Measurements from ENCODE around the gene SCGB2B2. TPM values are rescaled to one million over a fixed set of nuclear protein-coding genes. Genes with fewer than 3 reads are reported as not detected.
"Not testable (repeated sequence)": the region's sequence is repeated elsewhere in the genome, so short reads cannot be mapped to it uniquely, and the experiment has no call there.

SCGB2B2 gene
- polyA plus RNA-seq, 4 donors, result 0.15 to 0.50 TPM; not detected in 2

DNA sequence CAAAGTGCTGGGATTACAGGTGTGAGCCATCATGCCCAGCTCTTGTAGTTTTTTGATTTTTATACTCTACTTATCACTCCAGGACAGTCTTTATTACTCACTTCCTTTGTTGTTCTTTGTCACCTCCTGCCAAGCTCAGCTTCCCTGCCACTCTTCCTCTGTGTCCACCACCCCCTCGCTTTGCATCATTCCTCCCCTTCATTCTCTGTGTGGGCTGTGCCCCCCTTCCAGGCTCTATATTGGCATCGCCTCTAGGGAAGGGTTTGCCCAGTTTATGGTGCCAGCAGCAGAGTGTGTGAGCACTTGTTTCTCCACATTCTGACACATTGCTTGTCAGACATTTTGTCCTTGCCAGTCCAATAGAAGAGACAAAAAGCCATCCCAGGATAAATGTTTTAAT lies 15.6 kb upstream of the SCGB2B2 start:
- 43 to 61% (median 54%) methylated on average over 2 of the region's 2 CpGs for WGBS, 3 donors
- H3K4me3 ChIP-seq (ENCODE audit: low read depth in 1 of 3, low read length in 3 of 3), result no peak overlapping the region
- FAIRE-seq (no peak), DNase-seq (no peak)
- no peak overlapping the region for H3K27ac ChIP-seq (ENCODE audit: low read depth in 1 of 3, low read length in 2 of 3)
- no peaks in the 10 kb centered on the region for H3K4me1 ChIP-seq (ENCODE audit: control insufficient read depth in 3 of 3, insufficient read depth in 2 of 3, low read depth in 1 of 3, low read length in 2 of 3)
- H3K36me3 ChIP-seq (ENCODE audit: control insufficient read depth in 3 of 3, insufficient read depth in 2 of 3, low read depth in 1 of 3, low read length in 3 of 3), result no peaks in the 10 kb centered on the region
- no peaks in the 10 kb centered on the region for H3K27me3 ChIP-seq (ENCODE audit: control insufficient read depth in 3 of 3, insufficient read depth in 3 of 3, low read length in 3 of 3)
- H3K9me3 ChIP-seq (ENCODE audit: control insufficient read depth in 2 of 2, insufficient read depth in 1 of 2, low read depth in 1 of 2, low read length in 1 of 2), result peaks cover 0 to 17% of the 10 kb centered on the region in 2 donors

DNA sequence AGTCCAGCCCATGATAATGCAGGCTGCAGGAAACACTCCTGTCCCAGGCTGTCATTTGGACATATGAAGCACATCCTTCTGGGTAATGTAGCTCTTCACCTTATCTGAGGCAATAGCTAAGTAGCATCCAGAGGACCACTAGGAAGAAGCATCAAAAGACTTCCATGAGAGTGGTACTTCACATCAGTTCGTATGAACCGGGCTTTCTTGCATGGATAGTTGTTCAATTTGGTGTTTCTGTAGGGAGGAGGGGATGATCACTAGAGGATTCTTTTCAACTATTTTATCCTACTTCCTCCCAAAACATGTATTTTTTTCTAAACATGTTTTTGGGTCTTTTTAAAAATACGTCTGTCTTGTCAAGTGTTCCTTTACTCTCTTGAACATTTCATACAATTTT lies 13.4 kb upstream of the SCGB2B2 start:
- H3K9me3 ChIP-seq (ENCODE audit: control insufficient read depth in 2 of 2, insufficient read depth in 1 of 2, low read depth in 1 of 2, low read length in 1 of 2), result peaks cover 0 to 21% of the 10 kb centered on the region in 2 donors
- no peak for DNase-seq
- no peak overlapping the region for H3K27ac ChIP-seq (ENCODE audit: low read depth in 1 of 3, low read length in 2 of 3)
- FAIRE-seq, result no peak
- no peak overlapping the region for H3K4me3 ChIP-seq (ENCODE audit: low read depth in 1 of 3, low read length in 3 of 3)
- 89 to 90% (median 89%) methylated on average over 3 of the region's 3 CpGs for WGBS, 3 donors
- no peaks in the 10 kb centered on the region for H3K36me3 ChIP-seq (ENCODE audit: control insufficient read depth in 3 of 3, insufficient read depth in 2 of 3, low read depth in 1 of 3, low read length in 3 of 3)
- H3K27me3 ChIP-seq (ENCODE audit: control insufficient read depth in 3 of 3, insufficient read depth in 3 of 3, low read length in 3 of 3), result no peaks in the 10 kb centered on the region
- no peaks in the 10 kb centered on the region for H3K4me1 ChIP-seq (ENCODE audit: control insufficient read depth in 3 of 3, insufficient read depth in 2 of 3, low read depth in 1 of 3, low read length in 2 of 3)

DNA sequence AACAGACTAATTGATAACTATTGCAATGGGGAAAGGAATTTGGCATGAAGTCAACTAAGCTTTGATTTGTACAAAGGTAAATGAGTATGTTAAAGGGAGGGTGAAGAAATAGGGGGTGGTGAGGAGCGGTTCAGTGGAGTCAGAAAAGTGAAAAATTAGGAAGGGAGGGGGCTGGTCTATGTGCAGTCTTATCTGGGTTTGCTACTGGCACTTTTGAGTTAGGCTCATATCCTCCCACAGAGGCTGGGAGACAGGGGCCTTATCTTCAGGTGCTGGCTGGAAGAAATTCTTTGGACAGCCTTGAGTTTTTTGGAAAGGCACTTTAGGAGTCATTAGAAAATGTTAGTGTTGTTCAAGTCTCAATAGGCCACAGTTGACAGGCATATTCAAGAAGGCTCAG lies 11.6 kb upstream of the SCGB2B2 start:
- WGBS, 3 donors, result 36 to 78% (median 41%) methylated on average over 1 of the region's 1 CpG
- peaks cover 1 to 27% of the 10 kb centered on the region in 2 donors for H3K9me3 ChIP-seq (ENCODE audit: control insufficient read depth in 2 of 2, insufficient read depth in 1 of 2, low read depth in 1 of 2, low read length in 1 of 2)
- H3K27me3 ChIP-seq (ENCODE audit: control insufficient read depth in 3 of 3, insufficient read depth in 3 of 3, low read length in 3 of 3), result no peaks in the 10 kb centered on the region
- no peak overlapping the region for H3K4me3 ChIP-seq (ENCODE audit: low read depth in 1 of 3, low read length in 3 of 3)
- H3K27ac ChIP-seq (ENCODE audit: low read depth in 1 of 3, low read length in 2 of 3), result no peak overlapping the region
- H3K4me1 ChIP-seq (ENCODE audit: control insufficient read depth in 3 of 3, insufficient read depth in 2 of 3, low read depth in 1 of 3, low read length in 2 of 3), result no peaks in the 10 kb centered on the region
- peaks cover 0 to 2% (median 0%) of the 10 kb centered on the region in 3 donors for H3K36me3 ChIP-seq (ENCODE audit: control insufficient read depth in 3 of 3, insufficient read depth in 2 of 3, low read depth in 1 of 3, low read length in 3 of 3)
- FAIRE-seq, result no peak
- DNase-seq, result no peak

DNA sequence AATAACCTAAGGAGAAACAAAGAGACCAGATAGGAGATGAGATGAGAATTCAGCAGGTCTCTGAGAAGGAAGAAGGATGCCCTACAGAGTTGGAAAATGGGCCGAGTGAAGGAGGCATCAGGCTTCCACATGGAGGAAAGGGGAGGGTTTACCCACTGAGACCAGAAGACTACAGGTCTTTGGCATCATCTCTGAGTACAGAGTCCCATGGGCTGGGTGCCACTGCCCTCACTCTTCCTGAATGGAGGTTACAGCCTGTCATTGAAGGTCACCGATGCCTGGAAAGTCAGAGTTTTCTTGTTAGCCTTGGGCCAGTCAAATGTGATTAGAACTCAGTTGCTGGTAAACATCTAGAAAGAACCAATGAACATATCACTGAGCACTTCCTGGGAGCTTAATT lies 10.4 kb upstream of the SCGB2B2 start:
- Histone ChIP-seq H3K4me3 (ENCODE audit: low read depth in 1 of 3, low read length in 3 of 3) (no peak overlapping the region), H3K36me3 (ENCODE audit: control insufficient read depth in 3 of 3, insufficient read depth in 2 of 3, low read depth in 1 of 3, low read length in 3 of 3) (peaks cover 0 to 8% (median 4%) of the 10 kb centered on the region in 3 donors), H3K27ac (ENCODE audit: low read depth in 1 of 3, low read length in 2 of 3) (no peak overlapping the region), H3K9me3 (ENCODE audit: control insufficient read depth in 2 of 2, insufficient read depth in 1 of 2, low read depth in 1 of 2, low read length in 1 of 2) (peaks cover 1 to 33% of the 10 kb centered on the region in 2 donors), H3K27me3 (ENCODE audit: control insufficient read depth in 3 of 3, insufficient read depth in 3 of 3, low read length in 3 of 3) (no peaks in the 10 kb centered on the region), H3K4me1 (ENCODE audit: control insufficient read depth in 3 of 3, insufficient read depth in 2 of 3, low read depth in 1 of 3, low read length in 2 of 3) (no peaks in the 10 kb centered on the region)
- no peak for DNase-seq
- no peak for FAIRE-seq
- WGBS, 3 donors, result 61 to 89% (median 80%) methylated on average over 2 of the region's 2 CpGs

DNA sequence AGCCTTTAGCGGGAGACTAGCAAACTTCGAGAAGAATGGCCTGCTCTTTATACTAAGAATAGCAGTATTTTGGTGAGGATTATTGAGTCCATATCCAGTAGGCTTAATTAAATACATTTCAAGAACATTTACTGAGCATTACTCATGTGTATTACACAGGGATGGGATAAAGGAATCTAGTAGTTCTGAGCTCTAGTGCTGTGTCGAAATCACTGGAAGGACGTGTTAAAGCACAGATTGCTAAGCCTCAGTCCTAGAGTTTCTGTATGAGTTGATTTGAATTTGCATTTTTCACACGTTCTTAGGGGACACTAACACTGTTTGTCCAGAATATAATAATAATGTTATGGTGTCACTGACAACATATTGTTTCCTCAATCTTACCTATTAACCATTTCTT lies 9.5 kb upstream of the SCGB2B2 start:
- H3K27me3 ChIP-seq (ENCODE audit: control insufficient read depth in 3 of 3, insufficient read depth in 3 of 3, low read length in 3 of 3), result no peaks in the 10 kb centered on the region
- no peak for FAIRE-seq
- no peak overlapping the region for H3K27ac ChIP-seq (ENCODE audit: low read depth in 1 of 3, low read length in 2 of 3)
- DNase-seq, result no peak
- WGBS, 3 donors, result 88 to 89% (median 89%) methylated on average over 5 of the region's 5 CpGs
- H3K36me3 ChIP-seq (ENCODE audit: control insufficient read depth in 3 of 3, insufficient read depth in 2 of 3, low read depth in 1 of 3, low read length in 3 of 3), result peaks cover 5 to 13% (median 6%) of the 10 kb centered on the region in 3 donors
- H3K4me1 ChIP-seq (ENCODE audit: control insufficient read depth in 3 of 3, insufficient read depth in 2 of 3, low read depth in 1 of 3, low read length in 2 of 3), result no peaks in the 10 kb centered on the region
- peaks cover 1 to 39% of the 10 kb centered on the region in 2 donors for H3K9me3 ChIP-seq (ENCODE audit: control insufficient read depth in 2 of 2, insufficient read depth in 1 of 2, low read depth in 1 of 2, low read length in 1 of 2)
- H3K4me3 ChIP-seq (ENCODE audit: low read depth in 1 of 3, low read length in 3 of 3), result no peak overlapping the region

DNA sequence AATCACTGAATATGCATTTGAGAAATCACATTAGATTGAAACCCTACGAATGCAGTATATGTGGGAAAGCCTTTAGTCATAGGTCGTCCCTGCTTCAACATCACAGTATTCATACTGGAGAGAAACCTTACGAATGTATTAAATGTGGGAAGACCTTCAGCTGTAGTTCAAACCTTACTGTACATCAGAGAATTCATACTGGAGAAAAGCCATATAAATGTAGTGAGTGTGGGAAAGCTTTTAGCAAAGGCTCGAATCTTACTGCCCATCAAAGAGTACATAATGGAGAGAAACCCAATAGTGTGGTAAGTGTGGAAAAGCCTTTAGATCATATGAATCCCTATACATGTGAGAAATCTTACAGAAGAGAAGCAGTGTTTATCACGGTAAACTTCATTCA lies 8.3 kb upstream of the SCGB2B2 start:
- H3K27ac ChIP-seq (ENCODE audit: low read depth in 1 of 3, low read length in 2 of 3); H3K4me1 ChIP-seq (ENCODE audit: control insufficient read depth in 3 of 3, insufficient read depth in 2 of 3, low read depth in 1 of 3, low read length in 2 of 3); DNase-seq; H3K27me3 ChIP-seq (ENCODE audit: control insufficient read depth in 3 of 3, insufficient read depth in 3 of 3, low read length in 3 of 3); H3K4me3 ChIP-seq (ENCODE audit: low read depth in 1 of 3, low read length in 3 of 3): not testable (repeated sequence)
- peaks cover 7 to 15% (median 8%) of the 10 kb centered on the region in 3 donors for H3K36me3 ChIP-seq (ENCODE audit: control insufficient read depth in 3 of 3, insufficient read depth in 2 of 3, low read depth in 1 of 3, low read length in 3 of 3)
- H3K9me3 ChIP-seq (ENCODE audit: control insufficient read depth in 2 of 2, insufficient read depth in 1 of 2, low read depth in 1 of 2, low read length in 1 of 2), result peaks cover 1 to 42% of the 10 kb centered on the region in 2 donors
- WGBS, 3 donors, result 83 to 97% (median 89%) methylated on average over 5 of the region's 5 CpGs
- peak; percentile 30 for FAIRE-seq

DNA sequence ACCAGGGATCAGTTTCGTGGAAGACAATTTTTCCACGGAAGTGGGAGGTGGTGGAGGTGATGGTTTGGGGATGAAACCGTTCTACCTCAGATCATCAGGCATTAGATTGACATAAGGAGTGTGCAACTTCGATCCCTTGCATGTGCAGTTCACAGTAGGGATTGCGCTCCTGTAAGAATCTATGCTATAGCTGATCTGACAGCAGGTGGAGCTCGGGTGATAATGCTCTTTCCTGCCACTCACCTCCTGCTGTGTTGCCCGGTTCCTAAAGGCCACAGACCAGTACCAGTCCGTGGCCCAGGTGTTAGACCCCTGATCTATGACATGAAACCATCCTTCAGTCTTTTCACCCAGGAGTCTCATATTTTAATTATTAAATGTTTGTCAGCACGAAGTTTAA lies 4.5 kb upstream of the SCGB2B2 start:
- Histone ChIP-seq H3K36me3 (ENCODE audit: control insufficient read depth in 3 of 3, insufficient read depth in 2 of 3, low read depth in 1 of 3, low read length in 3 of 3) (peaks cover 13 to 17% (median 15%) of the 10 kb centered on the region in 3 donors), H3K27me3 (ENCODE audit: control insufficient read depth in 3 of 3, insufficient read depth in 3 of 3, low read length in 3 of 3) (no peaks in the 10 kb centered on the region), H3K9me3 (ENCODE audit: control insufficient read depth in 2 of 2, insufficient read depth in 1 of 2, low read depth in 1 of 2, low read length in 1 of 2) (peaks cover 1 to 40% of the 10 kb centered on the region in 2 donors), H3K4me3 (ENCODE audit: low read depth in 1 of 3, low read length in 3 of 3) (no peak overlapping the region), H3K4me1 (ENCODE audit: control insufficient read depth in 3 of 3, insufficient read depth in 2 of 3, low read depth in 1 of 3, low read length in 2 of 3) (peaks cover 1 to 4% (median 2%) of the 10 kb centered on the region in 3 donors), H3K27ac (ENCODE audit: low read depth in 1 of 3, low read length in 2 of 3) (no peak overlapping the region)
- 96 to 99% (median 97%) methylated on average over 9 of the region's 9 CpGs for WGBS, 3 donors
- DNase-seq (no peak), FAIRE-seq (no peak)

DNA sequence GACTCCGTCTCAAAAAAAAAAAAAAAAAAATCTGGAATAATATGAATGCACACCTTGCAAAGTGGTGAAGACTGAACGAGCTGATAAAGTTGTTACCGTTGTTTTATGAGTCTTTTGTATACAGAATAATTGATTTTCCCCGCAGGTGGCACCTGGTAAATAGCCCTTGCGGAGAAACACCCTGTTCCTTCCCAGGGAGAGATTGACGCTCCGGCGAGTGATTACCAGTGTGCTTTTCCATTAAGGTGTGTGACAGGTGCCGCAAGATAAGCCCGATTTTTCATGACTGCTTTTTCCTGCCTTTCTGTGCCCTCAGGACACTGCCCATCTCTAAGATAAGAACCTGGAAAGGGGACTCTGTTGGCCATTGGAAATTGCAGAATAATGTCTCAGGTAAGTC lies 1.5 kb upstream of the SCGB2B2 start:
- peaks cover 0 to 44% of the 10 kb centered on the region in 2 donors for H3K9me3 ChIP-seq (ENCODE audit: control insufficient read depth in 2 of 2, insufficient read depth in 1 of 2, low read depth in 1 of 2, low read length in 1 of 2)
- peaks cover 4 to 15% (median 7%) of the 10 kb centered on the region in 3 donors for H3K4me1 ChIP-seq (ENCODE audit: control insufficient read depth in 3 of 3, insufficient read depth in 2 of 3, low read depth in 1 of 3, low read length in 2 of 3)
- WGBS, 3 donors, result 20 to 45% (median 33%) methylated on average over 10 of the region's 10 CpGs
- FAIRE-seq (no peak), DNase-seq (peak; percentile 36 to 62)
- peak overlapping the region in 2 of 3 donors; percentile 90 to 97 for H3K4me3 ChIP-seq (ENCODE audit: low read depth in 1 of 3, low read length in 3 of 3)
- peak overlapping the region in 1 of 3 donors; percentile 1 for H3K27ac ChIP-seq (ENCODE audit: low read depth in 1 of 3, low read length in 2 of 3)
- H3K27me3 ChIP-seq (ENCODE audit: control insufficient read depth in 3 of 3, insufficient read depth in 3 of 3, low read length in 3 of 3), result no peaks in the 10 kb centered on the region
- H3K36me3 ChIP-seq (ENCODE audit: control insufficient read depth in 3 of 3, insufficient read depth in 2 of 3, low read depth in 1 of 3, low read length in 3 of 3), result peaks cover 13 to 17% (median 13%) of the 10 kb centered on the region in 3 donors

DNA sequence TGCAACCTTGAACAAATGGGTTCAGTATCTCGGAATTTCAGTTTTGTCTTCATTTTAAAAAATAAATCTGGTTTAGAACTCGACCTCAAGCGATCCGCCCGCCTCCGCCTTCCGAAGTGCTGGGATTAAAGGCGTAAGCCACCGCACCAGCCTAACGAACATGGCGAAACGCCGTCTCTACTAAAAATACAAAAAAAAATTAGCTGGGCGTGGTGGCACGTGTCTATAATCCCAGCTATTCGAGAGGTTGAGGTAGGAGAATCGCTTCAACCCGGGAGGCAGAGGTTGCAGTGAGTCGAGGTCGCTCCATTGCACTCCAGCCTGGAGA lies 1.1 kb upstream of the SCGB2B2 start:
- Histone ChIP-seq H3K4me3 (ENCODE audit: low read depth in 1 of 3, low read length in 3 of 3) (peak overlapping the region; percentile 85 to 97 (median 90)), H3K27ac (ENCODE audit: low read depth in 1 of 3, low read length in 2 of 3) (peak overlapping the region; percentile 95 to 100 (median 98)), H3K36me3 (ENCODE audit: control insufficient read depth in 3 of 3, insufficient read depth in 2 of 3, low read depth in 1 of 3, low read length in 3 of 3) (peaks cover 13 to 17% (median 13%) of the 10 kb centered on the region in 3 donors), H3K9me3 (ENCODE audit: control insufficient read depth in 2 of 2, insufficient read depth in 1 of 2, low read depth in 1 of 2, low read length in 1 of 2) (peaks cover 0 to 44% of the 10 kb centered on the region in 2 donors), H3K4me1 (ENCODE audit: control insufficient read depth in 3 of 3, insufficient read depth in 2 of 3, low read depth in 1 of 3, low read length in 2 of 3) (peaks cover 4 to 19% (median 7%) of the 10 kb centered on the region in 3 donors), H3K27me3 (ENCODE audit: control insufficient read depth in 3 of 3, insufficient read depth in 3 of 3, low read length in 3 of 3) (no peaks in the 10 kb centered on the region)
- DNase-seq (no peak), FAIRE-seq (no peak)
- WGBS, 3 donors, result 1 to 9% (median 3%) methylated on average over 20 of the region's 20 CpGs

Measured in small intestine (tissue), 7 donors.